SK-N-SH (cell line): ENCODE results near the gene TBC1D16. TPM values are rescaled to one million over a fixed set of nuclear protein-coding genes. Genes with fewer than 3 reads are reported as not detected.

Experiments
- CTCF ChIA-PET: fragments of 300-600, 350-600 bp; formaldehyde crosslinking; extraction: SDS; loops from one replicate; lab custom pipeline; 2021; lab: Yijun Ruan, JAX
- POLR2A ChIA-PET: fragments of 350-600 bp; sonication (Branson Sonifier 250); formaldehyde crosslinking; extraction: SDS; loops from one replicate; lab custom pipeline; 2020; ENCODE audit warnings: antibody characterized with exemption, inconsistent platforms; lab: Yijun Ruan, JAX
- DNase-seq: peaks from one replicate; pipeline ENCODE4 v3.0.0; 2012
- H2AFZ ChIP-seq: fragments of 200-600 bp; sonication (generic); 2 replicates; pipeline ENCODE4 v1.8.1; 2016; ENCODE audit warnings: antibody characterized with exemption, mild to moderate bottlenecking, low read depth
- H3F3A ChIP-seq: fragments of 200-600 bp; sonication (generic); replicated peaks from 2 replicates; pipeline ENCODE3; 2016; ENCODE audit warnings: antibody characterized with exemption, mild to moderate bottlenecking; ENCODE audit not compliant: insufficient read depth
- H3K27ac ChIP-seq, 2 experiments: fragments of 200-500 bp in 1 of 2; fragments of 200-600 bp in 1 of 2; sonication (Bioruptor generic) in 1 of 2; sonication (generic), shearing (Covaris generic) in 1 of 2; 2 replicates each; pipeline versions ENCODE4 v1.5.1 to v1.6.1; 2014 to 2016; ENCODE audit warnings: low read depth in 2 of 2, inconsistent platforms in 1 of 2, low read length in 1 of 2, mild to moderate bottlenecking in 1 of 2, mixed read lengths in 1 of 2
- H3K27me3 ChIP-seq: fragments of 200-600 bp; sonication (generic), shearing (Covaris generic); 2 replicates; pipeline ENCODE4 v1.6.1; 2016; ENCODE audit warnings: mixed run types; ENCODE audit not compliant: insufficient read depth
- H3K36me3 ChIP-seq, 2 experiments: fragments of 200-500 bp in 1 of 2; fragments of 200-600 bp in 1 of 2; sonication (Bioruptor generic) in 1 of 2; sonication (generic) in 1 of 2; replicated peaks in 1 of 2; 2 replicates each; pipeline versions ENCODE3 to v1.5.1; 2014 to 2016; ENCODE audit warnings: low read length in 1 of 2, mild to moderate bottlenecking in 1 of 2; ENCODE audit not compliant: insufficient read depth in 2 of 2, control insufficient read depth in 1 of 2
- H3K4me1 ChIP-seq, 2 experiments: fragments of 200-500 bp in 1 of 2; fragments of 200-600 bp in 1 of 2; sonication (Bioruptor generic) in 1 of 2; sonication (generic), shearing (Covaris generic) in 1 of 2; 2 replicates each; pipeline versions ENCODE4 v1.5.1 to v1.6.1; 2014 to 2016; ENCODE audit warnings: low read depth in 1 of 2, low read length in 1 of 2, mixed run types in 1 of 2; ENCODE audit not compliant: insufficient read depth in 2 of 2, control insufficient read depth in 1 of 2
- H3K4me2 ChIP-seq: fragments of 200-600 bp; sonication (generic), shearing (Covaris generic); 2 replicates; pipeline ENCODE4 v1.6.1; 2017; ENCODE audit warnings: mixed run types
- H3K4me3 ChIP-seq, 2 experiments: fragments of 200-500 bp in 1 of 2; fragments of 200-600 bp in 1 of 2; sonication (Bioruptor generic) in 1 of 2; sonication (generic), shearing (Covaris generic) in 1 of 2; 2 replicates each; pipeline versions ENCODE4 v1.5.1 to v1.8.1; 2014 to 2016; ENCODE audit warnings: low read depth in 2 of 2, inconsistent platforms in 1 of 2, low read length in 1 of 2, mild to moderate bottlenecking in 1 of 2, mixed read lengths in 1 of 2, moderate library complexity in 1 of 2
- H3K79me2 ChIP-seq: fragments of 200-600 bp; sonication (generic); 2 replicates; pipeline ENCODE4 v1.8.1; 2017; ENCODE audit warnings: mild to moderate bottlenecking; ENCODE audit not compliant: insufficient read depth
- H3K9ac ChIP-seq: fragments of 200-600 bp; sonication (generic); 2 replicates; pipeline ENCODE4 v1.6.1; 2017; ENCODE audit warnings: mixed run types
- H3K9me2 ChIP-seq: fragments of 200-600 bp; sonication (generic); 2 replicates; pipeline ENCODE4 v1.6.1; 2017; ENCODE audit warnings: mixed run types
- H3K9me3 ChIP-seq: fragments of 200-600 bp; sonication (generic); 2 replicates; pipeline ENCODE4 v1.6.1; 2017; ENCODE audit warnings: mixed run types, mild to moderate bottlenecking, moderate library complexity
- H4K20me1 ChIP-seq: fragments of 200-600 bp; sonication (generic); 2 replicates; pipeline ENCODE4 v1.6.1; 2017; ENCODE audit warnings: mild to moderate bottlenecking, mixed run types; ENCODE audit not compliant: insufficient read depth
- ELF1 ChIP-seq: IDR thresholded peaks from 2 replicates; pipeline ENCODE4 v1.4.0; 2012
- FOSL2 ChIP-seq: IDR thresholded peaks from 2 replicates; pipeline ENCODE4 v1.4.0; 2012; ENCODE audit warnings: low read depth, mild to moderate bottlenecking, moderate library complexity, borderline replicate concordance
- GABPA ChIP-seq: IDR thresholded peaks from 2 replicates; pipeline ENCODE4 v1.4.0; 2012; ENCODE audit warnings: low read depth, mild to moderate bottlenecking
- GATA2 ChIP-seq: sonication (generic); formaldehyde crosslinking; IDR thresholded peaks from 2 replicates; pipeline ENCODE4 v1.5.0; 2020; ENCODE audit warnings: mild to moderate bottlenecking, missing genetic modification reagents
- MXI1 ChIP-seq: IDR thresholded peaks from 2 replicates; pipeline ENCODE4 v1.6.1; 2012; ENCODE audit warnings: mild to moderate bottlenecking, low read depth, low read length, improper control_type of control experiment
- PBX3 ChIP-seq: IDR thresholded peaks from 2 replicates; pipeline ENCODE4; 2012
- POLR2AphosphoS5 ChIP-seq: IDR thresholded peaks from 2 replicates; pipeline ENCODE4 v1.6.1; 2012; ENCODE audit warnings: low read depth, low read length
- RCOR1 ChIP-seq: fragments of 150-350 bp; IDR thresholded peaks from 2 replicates; pipeline ENCODE4 v1.6.1; 2017; ENCODE audit warnings: antibody characterized with exemption, low read length
- RFX5 ChIP-seq: IDR thresholded peaks from 2 replicates; pipeline ENCODE4 v1.6.1; 2012; ENCODE audit warnings: mild to moderate bottlenecking, improper control_type of control experiment, low read length
- RXRA ChIP-seq: IDR thresholded peaks from 2 replicates; pipeline ENCODE4 v1.4.0; 2012; ENCODE audit warnings: low read depth, mild to moderate bottlenecking, borderline replicate concordance
- SMC3 ChIP-seq: IDR thresholded peaks from 2 replicates; pipeline ENCODE4 v1.6.1; 2012; ENCODE audit warnings: low read depth, low read length, improper control_type of control experiment
- TAF1 ChIP-seq: IDR thresholded peaks from 2 replicates; pipeline ENCODE4 v1.6.1; 2012; ENCODE audit warnings: low read depth, mild to moderate bottlenecking, low read length, moderate library complexity, borderline replicate concordance
- TCF12 ChIP-seq: IDR thresholded peaks from 2 replicates; pipeline ENCODE4 v1.4.0; 2012
- YY1 ChIP-seq: IDR thresholded peaks from 2 replicates; pipeline ENCODE4 v1.4.0; 2012; ENCODE audit warnings: low read depth, mild to moderate bottlenecking
- ZBTB33 ChIP-seq: IDR thresholded peaks from 2 replicates; pipeline ENCODE4 v1.4.0; 2012; ENCODE audit warnings: low read depth, borderline replicate concordance
- whole genome bisulfite sequencing: methylation state at CpG from one replicate; pipeline ENCODE4 v1.1.6; 2017; ENCODE audit warnings: low lambda C conversion rate; 5-methylcytosine and 5-hydroxymethylcytosine counted together
- polyA plus RNA-seq, 3 experiments: library from polyadenylated mRNA; depleted of rRNA; stranded (reverse); fragments of >200 nt; gene quantifications; 2 replicates each; pipeline ENCODE4 v1.2.3, GENCODE V29; 2012
- TF ChIP-seq, protein P1 (sequence below): IDR thresholded peaks from 2 replicates; pipeline ENCODE4 v1.4.0; 2012; ENCODE audit warnings: low read depth

The TBC1D16 gene
- polyA plus RNA-seq, 1 of the 3 experiments (the other 2 are of a cell fraction) = 14.5 TPM

- peaks cover 0 to 10% of the 10 kb centered on the region in 2 experiments; a peak in 1 of 4 replicates for H3K4me1 ChIP-seq
- H4K20me1 ChIP-seq = no peaks in the 10 kb centered on the region
- H3K27me3 ChIP-seq = no peaks in the 10 kb centered on the region
- POLR2A ChIA-PET = no interaction called here
- H3K79me2 ChIP-seq = no peaks in the 10 kb centered on the region
- CTCF ChIA-PET = interaction anchor here (0.8 to 1.1 kb wide), 3 partner anchors 53 to 1053 kb away, joined by 3 read pairs; no protein-coding TSS in a partner anchor
- no peaks in the 10 kb centered on the region for H3K36me3 ChIP-seq
- H3K9ac ChIP-seq = no peak overlapping the region
- no peak overlapping the region for H3K4me2 ChIP-seq
- no peak overlapping the region for H2AFZ ChIP-seq
- H3K27ac ChIP-seq = no peak overlapping the region
- 77% methylated on average over 12 of the region's 13 CpGs for WGBS
- H3F3A ChIP-seq = peaks cover 4% of the 10 kb centered on the region
- no peak for DNase-seq
- H3K9me3 ChIP-seq = no peaks in the 10 kb centered on the region
- no peaks in the 10 kb centered on the region for H3K9me2 ChIP-seq
- no peak overlapping the region for H3K4me3 ChIP-seq
- no peak for TF ChIP-seq RCOR1
- no peak for TF ChIP-seq TAF1
- no peak for TF ChIP-seq TCF12
- TF ChIP-seq, protein P1, sequence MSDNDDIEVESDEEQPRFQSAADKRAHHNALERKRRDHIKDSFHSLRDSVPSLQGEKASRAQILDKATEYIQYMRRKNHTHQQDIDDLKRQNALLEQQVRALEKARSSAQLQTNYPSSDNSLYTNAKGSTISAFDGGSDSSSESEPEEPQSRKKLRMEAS = no peak
- TF ChIP-seq YY1 = no peak
- TF ChIP-seq PBX3 = no peak
- TF ChIP-seq ELF1 = no peak
- no peak for TF ChIP-seq RXRA
Measured at GRCh38 chr17:79927688-79928501, 107.8 kb downstream of the TBC1D16 start.

DNA sequence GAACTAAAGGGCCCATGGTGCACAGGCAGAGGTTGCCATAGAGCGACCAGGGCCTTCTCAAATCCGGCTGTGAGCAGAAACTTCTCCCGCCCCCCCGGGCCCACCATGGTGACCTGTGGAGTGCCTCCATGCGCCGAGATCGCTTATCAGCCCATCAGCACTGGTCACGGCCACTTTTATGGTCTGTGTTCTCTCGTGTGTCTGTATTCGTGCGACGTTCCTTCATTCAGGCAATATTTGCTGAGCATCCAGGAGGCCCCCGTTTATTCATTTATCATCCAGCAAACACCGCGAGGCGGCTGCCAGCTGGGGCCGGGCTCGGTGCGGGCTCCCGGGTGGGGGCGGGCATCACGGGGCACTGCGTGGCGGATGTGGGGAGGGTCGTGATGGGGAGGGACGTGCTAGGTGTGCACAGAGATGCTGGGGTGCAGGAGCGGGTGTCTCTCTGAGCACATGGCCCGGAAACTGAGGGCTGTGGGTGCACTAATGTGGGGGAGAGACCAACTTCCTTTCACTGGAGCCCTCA lies 108.5 kb downstream of the TBC1D16 start:
- Histone ChIP-seq H3K9ac (no peak overlapping the region), H3K79me2 (no peaks in the 10 kb centered on the region), H4K20me1 (no peaks in the 10 kb centered on the region), H2AFZ (no peak overlapping the region), H3K27ac (no peak overlapping the region), H3F3A (peaks cover under 1% of the 10 kb centered on the region), H3K9me3 (no peaks in the 10 kb centered on the region), H3K4me2 (no peak overlapping the region), H3K4me3 (no peak overlapping the region), H3K4me1 (peaks cover 0 to 10% of the 10 kb centered on the region in 2 experiments; a peak in 1 of 4 replicates), H3K36me3 (no peaks in the 10 kb centered on the region), H3K27me3 (no peaks in the 10 kb centered on the region), H3K9me2 (no peaks in the 10 kb centered on the region)
- no peak for TF ChIP-seq ZBTB33
- no peak for TF ChIP-seq RFX5
- TF ChIP-seq GABPA = no peak
- TF ChIP-seq POLR2AphosphoS5 = no peak
- no peak for TF ChIP-seq YY1
- no peak for TF ChIP-seq GATA2 (CRISPR knock-in tag)
- no peak for TF ChIP-seq ELF1
- no peak for TF ChIP-seq MXI1
- no peak for TF ChIP-seq SMC3
- TF ChIP-seq RCOR1 = no peak
- TF ChIP-seq FOSL2 = no peak
- no peak for TF ChIP-seq TCF12
- WGBS = 83% methylated on average over 28 of the region's 28 CpGs
- ChIA-PET CTCF (interaction anchor here (0.8 to 14.1 kb wide), 3 partner anchors 52 to 1054 kb away, joined by 3 to 182 read pairs (median 3); partner anchors contain the start of gene CBX4), POLR2A (interaction anchor here (1.0 kb wide), 1 partner anchor 89 kb away, joined by 3 read pairs; no protein-coding TSS in a partner anchor)
- no peak for DNase-seq
